ENCODE measurements around the gene CPNE4. TPM values are rescaled to one million over a fixed set of nuclear protein-coding genes. Genes with fewer than 3 reads are reported as not detected.

Gene CPNE4
- total and polyA plus RNA-seq, 9 of the 15 experiments (the other 6 are each of a cell fraction or from before 2014, with no cell fraction given): not detected

- H3K9ac ChIP-seq (ENCODE audit: insufficient read depth in 1 of 2, low read depth in 2 of 2, low read length in 2 of 2): no peak overlapping the region
- no peak for TF ChIP-seq EWSR1 (IDR thresholded peaks at IDR 0.05; ENCODE audit: borderline replicate concordance, low read depth, partially characterized antibody)
- TF ChIP-seq BRF2 (IDR thresholded peaks at IDR 0.05; ENCODE audit: borderline replicate concordance, insufficient read depth, insufficient read length): no peak
- TF ChIP-seq NFATC3 (IDR thresholded peaks at IDR 0.05): no peak
- H2AFZ ChIP-seq (ENCODE audit: low read depth, low read length): no peak overlapping the region
- POLR2A ChIA-PET: no interaction called here
- H3K27me3 ChIP-seq (ENCODE audit: control insufficient read depth in 2 of 2, insufficient read depth in 2 of 2, low read length in 2 of 2): no peaks in the 10 kb centered on the region
- no peak overlapping the region for H3K27ac ChIP-seq (ENCODE audit: extremely low read depth, low read depth, low read length)
- in situ Hi-C loops (cut with MboI): no loop called here
- H3K4me2 ChIP-seq (ENCODE audit: insufficient read depth, low read length): no peak overlapping the region
- ATAC-seq (no peak), DNase-seq (ENCODE audit: extremely low read depth in 1 of 4, low spot score in 3 of 4) (no peak), FAIRE-seq (no peak)
- intact Hi-C loops (cut with micrococcal nuclease): no loop called here
- no peaks in the 10 kb centered on the region for H4K20me1 ChIP-seq (replicated peaks; ENCODE audit: control insufficient read depth, insufficient read depth, low read length)
- BruUV-seq (replicated peaks): no TSS peak
- no peaks in the 10 kb centered on the region for H3K36me3 ChIP-seq (ENCODE audit: control insufficient read depth, insufficient read depth, low read length)
- CTCF ChIA-PET (ENCODE audit: low intra/inter-chr PET ratio): no interaction called here
- no peaks in the 10 kb centered on the region for H3K9me1 ChIP-seq (ENCODE audit: control insufficient read depth, insufficient read depth, low read length)
- no peaks in the 10 kb centered on the region for H3K4me1 ChIP-seq (replicated peaks in 1 of 2; ENCODE audit: control insufficient read depth in 2 of 2, insufficient read depth in 2 of 2, low read length in 2 of 2)
- no peak overlapping the region for H3K4me3 ChIP-seq
- H3K79me2 ChIP-seq (ENCODE audit: control insufficient read depth, insufficient read depth, low read length): no peaks in the 10 kb centered on the region
- no peaks in the 10 kb centered on the region for H3K9me3 ChIP-seq (replicated peaks; ENCODE audit: control insufficient read depth, insufficient read depth, low read depth, low read length)
Measured at GRCh38 chr3:132073771-132074170, 39.0 kb upstream of the CPNE4 start.

- Histone ChIP-seq H3K27me3 (ENCODE audit: control insufficient read depth in 2 of 2, insufficient read depth in 2 of 2, low read length in 2 of 2) (no peaks in the 10 kb centered on the region; a peak in 1 of 5 replicates), H3K79me2 (ENCODE audit: control insufficient read depth, insufficient read depth, low read length) (no peaks in the 10 kb centered on the region), H3K9me1 (ENCODE audit: control insufficient read depth, insufficient read depth, low read length) (no peaks in the 10 kb centered on the region), H3K36me3 (ENCODE audit: control insufficient read depth, insufficient read depth, low read length) (no peaks in the 10 kb centered on the region), H3K27ac (ENCODE audit: extremely low read depth, low read depth, low read length) (no peak overlapping the region), H3K9ac (ENCODE audit: insufficient read depth in 1 of 2, low read depth in 2 of 2, low read length in 2 of 2) (no peak overlapping the region), H3K4me2 (ENCODE audit: insufficient read depth, low read length) (no peak overlapping the region), H3K4me3 (no peak overlapping the region), H3K4me1 (replicated peaks in 1 of 2; ENCODE audit: control insufficient read depth in 2 of 2, insufficient read depth in 2 of 2, low read length in 2 of 2) (no peaks in the 10 kb centered on the region), H4K20me1 (replicated peaks; ENCODE audit: control insufficient read depth, insufficient read depth, low read length) (no peaks in the 10 kb centered on the region), H3K9me3 (replicated peaks; ENCODE audit: control insufficient read depth, insufficient read depth, low read depth, low read length) (no peaks in the 10 kb centered on the region), H2AFZ (ENCODE audit: low read depth, low read length) (no peak overlapping the region)
- no peak for TF ChIP-seq CXXC5 (CRISPR knock-in tag; IDR thresholded peaks at IDR 0.05)
- no peak for TF ChIP-seq ESRRA (IDR thresholded peaks at IDR 0.05; ENCODE audit: borderline replicate concordance, low read depth)
- TF ChIP-seq SP1 (CRISPR knock-in tag; IDR thresholded peaks at IDR 0.05): no peak
- no peak for TF ChIP-seq MCM7 (IDR thresholded peaks at IDR 0.05)
- ChIA-PET POLR2A (no interaction called here), CTCF (ENCODE audit: low intra/inter-chr PET ratio) (no interaction called here)
- no peak for FAIRE-seq
- in situ Hi-C loops (cut with MboI) (no loop called here), intact Hi-C loops (cut with micrococcal nuclease) (no loop called here)
- no peak for ATAC-seq
- BruUV-seq (replicated peaks): no TSS peak
- DNase-seq (ENCODE audit: extremely low read depth in 1 of 4, low spot score in 3 of 4): no peak
Measured at GRCh38 chr3:132071043-132071442, 36.2 kb upstream of the CPNE4 start.

Data from K562 (cell line).